Choroid plexus epithelial cell (primary cell): ENCODE measurements around the gene STK33.

ENCODE experiments used
- DNase-seq: peaks from one replicate; pipeline ENCODE4 v3.0.0-alpha.2; 2010; ENCODE audit warnings: low read depth
- H3K4me3 ChIP-seq: 2 replicates; pipeline ENCODE4 v1.5.1; 2011; ENCODE audit warnings: low read depth, mild to moderate bottlenecking, control low read depth, low read length, moderate library complexity
- TF ChIP-seq, protein P1 (sequence below): conservative IDR thresholded peaks from 2 replicates; pipeline ENCODE4 v1.5.1; 2011; ENCODE audit warnings: low read depth, mild to moderate bottlenecking, control low read depth, inconsistent platforms, low read length, moderate library complexity

Gene STK33

DNA sequence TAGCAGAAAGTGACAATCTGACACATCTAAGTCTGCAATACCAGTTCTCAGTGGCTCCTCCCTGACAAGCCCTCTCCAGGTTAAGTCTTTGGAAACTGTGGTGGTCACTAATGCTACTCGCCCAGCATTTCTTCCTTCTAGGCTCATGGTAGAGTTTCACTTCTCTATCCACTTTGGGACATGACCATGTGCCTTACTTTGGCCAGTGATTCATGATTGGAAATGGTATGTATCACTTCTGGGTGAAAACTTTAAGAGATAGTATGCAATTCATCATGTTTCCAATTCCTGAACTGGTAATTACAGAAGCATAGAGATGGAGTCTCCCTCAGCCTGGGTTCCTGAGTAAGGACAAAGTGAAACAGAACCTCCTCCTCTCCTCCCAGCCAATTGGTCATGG, 178.8 kb downstream of the STK33 start:
- no peak overlapping the region for H3K4me3 ChIP-seq
- TF ChIP-seq, protein P1, sequence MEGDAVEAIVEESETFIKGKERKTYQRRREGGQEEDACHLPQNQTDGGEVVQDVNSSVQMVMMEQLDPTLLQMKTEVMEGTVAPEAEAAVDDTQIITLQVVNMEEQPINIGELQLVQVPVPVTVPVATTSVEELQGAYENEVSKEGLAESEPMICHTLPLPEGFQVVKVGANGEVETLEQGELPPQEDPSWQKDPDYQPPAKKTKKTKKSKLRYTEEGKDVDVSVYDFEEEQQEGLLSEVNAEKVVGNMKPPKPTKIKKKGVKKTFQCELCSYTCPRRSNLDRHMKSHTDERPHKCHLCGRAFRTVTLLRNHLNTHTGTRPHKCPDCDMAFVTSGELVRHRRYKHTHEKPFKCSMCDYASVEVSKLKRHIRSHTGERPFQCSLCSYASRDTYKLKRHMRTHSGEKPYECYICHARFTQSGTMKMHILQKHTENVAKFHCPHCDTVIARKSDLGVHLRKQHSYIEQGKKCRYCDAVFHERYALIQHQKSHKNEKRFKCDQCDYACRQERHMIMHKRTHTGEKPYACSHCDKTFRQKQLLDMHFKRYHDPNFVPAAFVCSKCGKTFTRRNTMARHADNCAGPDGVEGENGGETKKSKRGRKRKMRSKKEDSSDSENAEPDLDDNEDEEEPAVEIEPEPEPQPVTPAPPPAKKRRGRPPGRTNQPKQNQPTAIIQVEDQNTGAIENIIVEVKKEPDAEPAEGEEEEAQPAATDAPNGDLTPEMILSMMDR: no peak

DNA sequence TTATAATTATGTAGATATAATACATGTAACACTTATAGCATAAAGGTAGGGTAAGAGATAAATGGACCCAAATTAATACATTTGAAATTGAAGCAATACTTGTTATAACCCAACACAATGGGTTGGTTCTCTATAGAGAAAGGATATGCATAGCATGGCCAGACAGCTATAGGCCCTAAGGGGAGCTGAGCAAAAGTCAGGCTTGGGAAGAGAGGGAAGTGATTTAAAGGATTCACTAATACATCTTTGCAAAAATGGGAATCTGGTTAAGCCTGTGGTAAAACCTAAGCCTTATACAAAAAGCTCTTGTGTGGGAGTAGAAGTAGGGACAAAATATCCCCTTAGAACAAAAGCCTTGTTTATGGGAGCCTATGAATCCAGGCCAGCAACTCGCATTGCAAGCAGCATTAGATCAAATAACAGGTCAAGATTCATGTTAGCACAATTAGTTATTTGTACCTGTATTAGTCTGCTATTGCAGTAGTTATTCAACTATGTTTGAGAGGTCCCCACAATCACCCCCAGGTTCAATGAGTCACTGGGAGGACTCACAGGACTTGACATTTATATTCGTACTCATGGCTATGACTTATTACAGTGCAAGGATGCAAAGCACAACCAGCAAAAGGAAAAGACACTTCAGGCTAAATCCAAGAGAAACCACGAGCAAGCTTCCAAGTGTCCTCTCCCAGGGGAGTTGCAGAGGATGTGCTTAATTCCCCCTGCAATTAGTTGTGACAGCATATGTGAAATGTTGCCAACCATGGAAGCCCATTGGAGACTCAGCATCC, 185.7 kb downstream of the STK33 start:
- TF ChIP-seq, protein P1: no peak

More for the DNA sequence above, 178.8 kb downstream of the STK33 start:
- no peak for DNase-seq

DNA sequence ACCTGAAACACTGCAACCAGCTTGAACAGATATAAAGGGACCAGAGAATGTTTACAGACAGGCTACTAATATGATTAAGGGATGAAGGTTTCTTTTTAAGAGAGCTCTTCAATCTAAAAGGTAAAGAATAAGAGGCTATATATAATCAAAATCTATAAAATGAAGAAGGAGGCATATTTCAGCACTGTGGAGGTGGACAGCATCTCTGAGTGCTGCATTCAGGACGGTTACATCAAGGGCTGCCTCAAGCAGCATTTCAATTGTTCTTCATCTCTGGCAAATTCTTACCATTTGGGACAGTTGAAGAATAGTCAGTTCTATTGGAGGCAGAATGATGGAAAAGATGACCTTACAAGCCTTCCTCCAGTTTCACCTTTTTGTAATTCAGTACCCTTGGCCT, 190.7 kb downstream of the STK33 start:
- TF ChIP-seq, protein P1: no peak
- H3K4me3 ChIP-seq: no peak overlapping the region
- peak; percentile 48 for DNase-seq

More for the DNA sequence above, 185.7 kb downstream of the STK33 start:
- no peak for DNase-seq
- no peak overlapping the region for H3K4me3 ChIP-seq

DNA sequence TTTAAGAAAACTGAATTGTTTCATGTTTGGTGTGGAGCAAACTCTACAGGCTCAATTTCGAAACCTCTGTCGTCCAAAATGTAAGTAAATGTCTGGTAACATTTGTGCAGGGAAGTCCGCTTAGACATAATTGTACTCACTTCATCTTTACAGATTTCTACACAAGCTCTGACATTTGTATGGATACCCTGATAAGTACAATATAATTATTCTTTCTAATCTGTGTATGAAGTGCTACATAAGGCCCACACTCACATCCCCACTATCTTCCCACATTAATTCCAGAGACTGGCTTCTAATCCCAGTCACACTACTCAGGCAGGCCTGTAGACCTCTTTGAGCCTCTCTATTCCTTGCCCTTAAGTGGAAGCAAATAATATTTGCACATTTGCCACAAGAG, 201.1 kb downstream of the STK33 start:
- TF ChIP-seq, protein P1: no peak
- no peak for DNase-seq
- H3K4me3 ChIP-seq: no peak overlapping the region

DNA sequence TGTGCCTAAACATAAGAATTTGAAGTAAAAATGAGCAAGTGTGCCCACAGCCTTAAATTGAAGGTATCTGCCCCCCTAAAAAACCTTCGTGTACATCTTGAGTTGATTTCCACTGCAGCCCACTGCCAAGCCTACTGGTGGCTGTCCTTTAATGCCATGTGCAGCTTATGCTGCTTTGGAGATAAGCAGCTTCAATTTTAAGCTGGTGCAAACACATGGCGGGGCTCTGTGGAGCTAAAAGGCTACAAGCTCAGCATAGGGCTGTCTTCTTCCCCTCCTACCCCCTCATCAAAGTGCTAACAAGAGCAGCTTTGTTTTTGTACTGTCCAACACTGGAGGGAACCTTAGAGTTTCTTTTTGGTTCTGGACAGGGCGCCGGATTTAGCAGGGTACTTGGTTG, 201.9 kb downstream of the STK33 start:
- TF ChIP-seq, protein P1: no peak
- no peak for DNase-seq
- no peak overlapping the region for H3K4me3 ChIP-seq

DNA sequence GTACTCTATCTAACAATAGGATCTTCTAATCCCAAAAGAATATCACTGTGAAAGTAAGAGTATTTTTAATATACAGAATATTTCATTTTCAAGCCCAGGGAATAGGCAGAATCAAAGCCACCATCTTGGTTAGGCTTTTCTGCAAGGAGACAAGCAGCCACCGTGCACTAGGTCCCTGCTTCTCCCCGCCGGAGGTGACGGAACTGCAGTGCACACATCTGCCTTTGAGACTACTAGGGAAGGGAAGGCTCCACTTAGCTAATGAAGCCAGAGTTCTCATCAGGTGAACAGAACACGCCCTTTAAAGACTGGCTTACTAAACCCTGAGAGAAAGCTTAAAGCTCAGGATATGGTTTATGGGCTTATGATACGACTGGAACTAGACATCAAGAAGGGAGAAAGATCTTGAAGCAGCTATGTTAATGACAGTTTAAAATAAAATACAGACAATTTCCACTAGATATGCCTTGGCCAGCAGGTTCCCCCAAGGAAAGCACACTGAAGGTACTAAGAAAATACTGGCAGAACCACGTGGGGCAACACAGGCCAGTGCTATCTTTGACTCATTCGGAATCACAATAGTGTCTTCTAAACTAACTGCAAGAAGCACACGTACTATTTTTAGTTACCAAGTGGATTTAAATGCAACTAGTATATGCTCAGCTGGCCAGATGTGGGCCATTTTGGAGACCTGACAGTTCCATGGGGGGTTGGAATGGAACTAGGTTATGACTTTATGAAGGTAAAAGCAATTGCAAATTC, 203.0 kb downstream of the STK33 start:
- DNase-seq: no peak
- TF ChIP-seq, protein P1: no peak
- no peak overlapping the region for H3K4me3 ChIP-seq
